H9 (cell line): ENCODE results near the gene PTPDC1. TPM values are rescaled to one million over a fixed set of nuclear protein-coding genes. Genes with fewer than 3 reads are reported as not detected.
A peak's percentile ranks its signal among the peaks of the same experiment; 100 is the strongest.

Experiments used
- DNase-seq: peaks from one replicate; pipeline ENCODE4 v3.0.0-alpha.2; 2017
- H2AFZ ChIP-seq: one replicate; pipeline ENCODE4 v1.6.1; 2013; ENCODE audit warnings: mild to moderate bottlenecking, low read length, control low read depth, moderate library complexity
- H2AK5ac ChIP-seq: 2 replicates; pipeline ENCODE4 v1.6.1; 2013; ENCODE audit warnings: low read length, control low read depth, mixed read lengths; ENCODE audit not compliant: insufficient read length
- H2BK120ac ChIP-seq: one replicate; pipeline ENCODE4 v1.6.1; 2013; ENCODE audit warnings: low read depth, mild to moderate bottlenecking, low read length, control low read depth, inconsistent platforms; ENCODE audit not compliant: poor library complexity, severe bottlenecking
- H2BK12ac ChIP-seq: 2 replicates; pipeline ENCODE4 v1.6.1; 2013; ENCODE audit warnings: low read length, control low read depth, mixed read lengths, low read depth; ENCODE audit not compliant: insufficient read length
- H2BK15ac ChIP-seq: 2 replicates; pipeline ENCODE4 v1.6.1; 2013; ENCODE audit warnings: low read depth, low read length, control low read depth
- H2BK20ac ChIP-seq: one replicate; pipeline ENCODE4 v1.6.1; 2013; ENCODE audit warnings: low read depth, mild to moderate bottlenecking, low read length, control low read depth, inconsistent platforms; ENCODE audit not compliant: poor library complexity, severe bottlenecking
- H2BK5ac ChIP-seq: 2 replicates; pipeline ENCODE4 v1.6.1; 2013; ENCODE audit warnings: low read length, control low read depth, mixed read lengths; ENCODE audit not compliant: insufficient read length
- H3K14ac ChIP-seq: 2 replicates; pipeline ENCODE4 v1.6.1; 2013; ENCODE audit warnings: low read length, control low read depth; ENCODE audit not compliant: insufficient read depth
- H3K18ac ChIP-seq: 2 replicates; pipeline ENCODE4 v1.6.1; 2013; ENCODE audit warnings: low read depth, mild to moderate bottlenecking, mixed read lengths, low read length, control low read depth; ENCODE audit not compliant: insufficient read length
- H3K23ac ChIP-seq: 2 replicates; pipeline ENCODE4 v1.6.1; 2013; ENCODE audit warnings: low read length, control low read depth, mixed read lengths, low read depth; ENCODE audit not compliant: insufficient read length
- H3K23me2 ChIP-seq: 2 replicates; pipeline ENCODE4 v1.6.1; 2013; ENCODE audit warnings: low read depth, mild to moderate bottlenecking, mixed read lengths, low read length, control low read depth; ENCODE audit not compliant: insufficient read length, poor library complexity, severe bottlenecking
- H3K27ac ChIP-seq: 2 replicates; pipeline ENCODE4 v1.5.1; 2013; ENCODE audit warnings: low read length, control low read depth, mixed read lengths, low read depth; ENCODE audit not compliant: insufficient read length
- H3K27me3 ChIP-seq: 2 replicates; pipeline ENCODE4 v1.6.1; 2013; ENCODE audit warnings: low read length, control low read depth, inconsistent platforms; ENCODE audit not compliant: insufficient read depth
- H3K4ac ChIP-seq: 2 replicates; pipeline ENCODE4 v1.6.1; 2013; ENCODE audit warnings: low read depth, mild to moderate bottlenecking, control low read depth, inconsistent platforms, low read length, moderate library complexity
- H3K4me1 ChIP-seq: 2 replicates; pipeline ENCODE4 v1.6.1; 2013; ENCODE audit warnings: low read length, control low read depth, inconsistent platforms; ENCODE audit not compliant: insufficient read depth
- H3K4me2 ChIP-seq: 2 replicates; pipeline ENCODE4 v1.6.1; 2013; ENCODE audit warnings: low read length, control low read depth, mixed read lengths; ENCODE audit not compliant: insufficient read length, insufficient read depth
- H3K56ac ChIP-seq: 2 replicates; pipeline ENCODE4 v1.6.1; 2013; ENCODE audit warnings: low read depth, mild to moderate bottlenecking, mixed read lengths, low read length, control low read depth; ENCODE audit not compliant: insufficient read length
- H3K79me1 ChIP-seq: 2 replicates; pipeline ENCODE4 v1.6.1; 2013; ENCODE audit warnings: low read depth, mild to moderate bottlenecking, moderate library complexity, low read length, control low read depth, inconsistent platforms; ENCODE audit not compliant: insufficient read depth, poor library complexity, severe bottlenecking
- H3K79me2 ChIP-seq: 2 replicates; pipeline ENCODE4 v1.6.1; 2013; ENCODE audit warnings: low read length, control low read depth, inconsistent platforms; ENCODE audit not compliant: insufficient read depth
- H3K9ac ChIP-seq: 2 replicates; pipeline ENCODE4 v1.6.1; 2013; ENCODE audit warnings: low read length, control low read depth, mixed read lengths; ENCODE audit not compliant: insufficient read length; ENCODE audit errors: extremely low read depth
- H3K9me3 ChIP-seq: one replicate; pipeline ENCODE4 v1.6.1; 2013; ENCODE audit warnings: low read depth, low read length, inconsistent platforms; ENCODE audit not compliant: control insufficient read depth
- H3T11ph ChIP-seq: one replicate; pipeline ENCODE4 v1.6.1; 2013; ENCODE audit warnings: mild to moderate bottlenecking, low read length, control low read depth, inconsistent platforms
- H4K20me1 ChIP-seq: one replicate; pipeline ENCODE4 v1.6.1; 2013; ENCODE audit not compliant: control insufficient read depth, insufficient read length, insufficient read depth
- H4K5ac ChIP-seq: 2 replicates; pipeline ENCODE4 v1.6.1; 2013; ENCODE audit warnings: low read depth, mild to moderate bottlenecking, mixed read lengths, low read length, control low read depth; ENCODE audit not compliant: insufficient read length
- H4K8ac ChIP-seq: replicated peaks from 2 replicates; pipeline ENCODE4 v1.6.1; 2013; ENCODE audit warnings: low read length, control low read depth, mixed read lengths, low read depth; ENCODE audit not compliant: insufficient read length
- H4K91ac ChIP-seq: 2 replicates; pipeline ENCODE4 v1.6.1; 2013; ENCODE audit warnings: low read depth, mild to moderate bottlenecking, moderate library complexity, mixed read lengths, low read length, control low read depth; ENCODE audit not compliant: insufficient read length
- H3K27ac Mint-ChIP-seq, 3 experiments: 2 replicates in 2 of 3; 3 replicates in 1 of 3; pipeline ENCODE4 v1.8.0; 2020 to 2021; ENCODE audit warnings: mixed read lengths in 3 of 3, mild to moderate bottlenecking in 1 of 3, moderate library complexity in 1 of 3
- H3K27me3 Mint-ChIP-seq: 2 replicates; pipeline ENCODE4 v1.8.0; 2021; ENCODE audit warnings: low read depth, mild to moderate bottlenecking, moderate library complexity, mixed read lengths
- H3K36me3 Mint-ChIP-seq, 3 experiments: 2 replicates in 2 of 3; 3 replicates in 1 of 3; pipeline ENCODE4 v1.8.0; 2020 to 2021; ENCODE audit warnings: low read depth in 3 of 3, mixed read lengths in 3 of 3; ENCODE audit not compliant: insufficient read depth in 1 of 3
- H3K4me1 Mint-ChIP-seq, 2 experiments: 2 replicates each; pipeline ENCODE4 v1.8.0; 2020; ENCODE audit warnings: mixed read lengths in 2 of 2
- H3K4me3 Mint-ChIP-seq, 2 experiments: 2 replicates in 1 of 2; 3 replicates in 1 of 2; pipeline ENCODE4 v1.8.0; 2020 to 2021; ENCODE audit warnings: mild to moderate bottlenecking in 2 of 2, mixed read lengths in 2 of 2, moderate library complexity in 1 of 2
- H3K9me3 Mint-ChIP-seq, 2 experiments: 2 replicates in 1 of 2; 3 replicates in 1 of 2; pipeline ENCODE4 v1.8.0; 2020; ENCODE audit warnings: mild to moderate bottlenecking in 2 of 2, mixed read lengths in 2 of 2, moderate library complexity in 1 of 2
- WGBS: extraction: QIAGEN DNeasy Blood & Tissue Kit; methylation state at CpG from one replicate; pipeline ENCODE4 v1.1.7; 2013; ENCODE audit warnings: missing lambda C conversion rate, low lambda C conversion rate, mixed read lengths; ENCODE audit not compliant: insufficient read length; ENCODE audit errors: extremely low coverage; 5-methylcytosine and 5-hydroxymethylcytosine counted together
- total RNA-seq: library from RNA; stranded (reverse); gene quantifications from 2 replicates; pipeline ENCODE4 v1.2.1, GENCODE V29; 2021
- TF ChIP-seq, protein P1 (sequence below): fragments of 200-600 bp; sonication (generic); conservative IDR thresholded peaks from 3 replicates; pipeline ENCODE4 v1.8.0; 2021; ENCODE audit warnings: antibody characterized with exemption, mild to moderate bottlenecking

PTPDC1 gene
- total RNA-seq, 1 experiment from 2014 or later, result 4.8 TPM

DNA sequence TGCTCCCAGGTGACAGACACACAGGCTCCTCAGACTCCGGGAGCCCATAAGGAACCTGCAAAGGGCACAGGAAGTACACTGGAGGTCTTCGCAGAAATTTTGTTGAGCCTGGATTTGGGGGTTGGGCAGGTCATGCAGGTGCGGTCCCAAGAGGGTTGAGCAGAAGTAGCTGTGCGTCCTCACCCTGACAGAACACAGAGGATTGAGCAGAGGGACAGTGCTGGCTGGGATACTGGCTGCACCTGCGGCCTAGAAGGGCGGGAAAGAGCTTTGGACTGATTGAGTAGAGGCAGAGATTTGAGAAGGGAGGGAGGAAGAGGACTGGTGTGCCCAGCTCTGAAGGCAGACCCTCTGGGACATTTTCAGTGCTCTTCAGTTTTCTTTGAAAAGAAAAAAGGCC is 65.4 kb downstream of the PTPDC1 start:
- TF ChIP-seq, protein P1, sequence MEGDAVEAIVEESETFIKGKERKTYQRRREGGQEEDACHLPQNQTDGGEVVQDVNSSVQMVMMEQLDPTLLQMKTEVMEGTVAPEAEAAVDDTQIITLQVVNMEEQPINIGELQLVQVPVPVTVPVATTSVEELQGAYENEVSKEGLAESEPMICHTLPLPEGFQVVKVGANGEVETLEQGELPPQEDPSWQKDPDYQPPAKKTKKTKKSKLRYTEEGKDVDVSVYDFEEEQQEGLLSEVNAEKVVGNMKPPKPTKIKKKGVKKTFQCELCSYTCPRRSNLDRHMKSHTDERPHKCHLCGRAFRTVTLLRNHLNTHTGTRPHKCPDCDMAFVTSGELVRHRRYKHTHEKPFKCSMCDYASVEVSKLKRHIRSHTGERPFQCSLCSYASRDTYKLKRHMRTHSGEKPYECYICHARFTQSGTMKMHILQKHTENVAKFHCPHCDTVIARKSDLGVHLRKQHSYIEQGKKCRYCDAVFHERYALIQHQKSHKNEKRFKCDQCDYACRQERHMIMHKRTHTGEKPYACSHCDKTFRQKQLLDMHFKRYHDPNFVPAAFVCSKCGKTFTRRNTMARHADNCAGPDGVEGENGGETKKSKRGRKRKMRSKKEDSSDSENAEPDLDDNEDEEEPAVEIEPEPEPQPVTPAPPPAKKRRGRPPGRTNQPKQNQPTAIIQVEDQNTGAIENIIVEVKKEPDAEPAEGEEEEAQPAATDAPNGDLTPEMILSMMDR, result no peak

More for the DNA sequence above, 65.4 kb downstream of the PTPDC1 start:
- H3K9ac ChIP-seq, result no peak overlapping the region
- H2BK5ac ChIP-seq, result no peak overlapping the region
- H3K27ac Mint-ChIP-seq, result peak overlapping the region in 1 of 3 experiments; percentile 7; a peak in 1 of 7 replicates
- H3K9me3 ChIP-seq, result no peaks in the 10 kb centered on the region
- H3T11ph ChIP-seq, result no peak overlapping the region
- no peaks in the 10 kb centered on the region for H3K23me2 ChIP-seq
- H4K91ac ChIP-seq, result no peak overlapping the region
- H3K14ac ChIP-seq, result no peak overlapping the region
- H3K9me3 Mint-ChIP-seq, result peaks cover 3 to 5% of the 10 kb centered on the region in 2 experiments; a peak in 3 of 5 replicates
- no peak overlapping the region for H2BK12ac ChIP-seq
- H3K56ac ChIP-seq, result no peak overlapping the region
- peaks cover 0 to 6% (median 0%) of the 10 kb centered on the region in 3 experiments; a peak in 2 of 7 replicates for H3K36me3 Mint-ChIP-seq
- H3K27me3 Mint-ChIP-seq, result peaks cover 7% of the 10 kb centered on the region
- no peak for DNase-seq
- no peak overlapping the region for H2BK20ac ChIP-seq
- WGBS, result no CpG with 5 or more reads among the region's 6 CpGs
- no peak overlapping the region for H3K4ac ChIP-seq
- H2AFZ ChIP-seq, result no peak overlapping the region
- H3K4me2 ChIP-seq, result no peak overlapping the region
- no peak overlapping the region for H3K4me3 Mint-ChIP-seq
- H2BK120ac ChIP-seq, result no peak overlapping the region
- H3K4me1 ChIP-seq, result peaks cover 18% of the 10 kb centered on the region; the same call in 1 of the 2 replicates
- H2AK5ac ChIP-seq, result no peak overlapping the region
- no peak overlapping the region for H4K8ac ChIP-seq
- no peak overlapping the region for H2BK15ac ChIP-seq
- no peaks in the 10 kb centered on the region for H3K79me1 ChIP-seq
- no peaks in the 10 kb centered on the region for H3K79me2 ChIP-seq
- no peak overlapping the region for H4K5ac ChIP-seq
- no peak overlapping the region for H3K27ac ChIP-seq
- H3K18ac ChIP-seq, result no peak overlapping the region
- peaks cover 36% of the 10 kb centered on the region in 2 experiments for H3K4me1 Mint-ChIP-seq
- H4K20me1 ChIP-seq, result no peaks in the 10 kb centered on the region
- H3K27me3 ChIP-seq, result no peaks in the 10 kb centered on the region
- H3K23ac ChIP-seq, result no peak overlapping the region
